ENCODE results near the gene VPS13D.

The VPS13D gene

GRCh38 chr1:12477936-12478611, 248.2 kb downstream of the VPS13D start:
- peak; percentile 93 for FAIRE-seq
- DNase-seq (ENCODE audit: insufficient read length, low spot score): peak; percentile 81

GRCh38 chr1:12478612-12478985, 248.8 kb downstream of the VPS13D start:
- FAIRE-seq (no peak), DNase-seq (ENCODE audit: insufficient read length, low spot score) (no peak)

GRCh38 chr1:12479311-12479710, 249.5 kb downstream of the VPS13D start:
- FAIRE-seq (no peak), DNase-seq (ENCODE audit: insufficient read length, low spot score) (no peak)

- no peak for FAIRE-seq
Observed at GRCh38 chr1:12480041-12480440, 250.2 kb downstream of the VPS13D start.

GRCh38 chr1:12480748-12481362, 251.0 kb downstream of the VPS13D start:
- peak; percentile 79 for DNase-seq (ENCODE audit: insufficient read length, low spot score)
- peak; percentile 89 for FAIRE-seq

More at GRCh38 chr1:12480041-12480440, 250.2 kb downstream of the VPS13D start:
- DNase-seq (ENCODE audit: insufficient read length, low spot score): no peak

- DNase-seq (ENCODE audit: insufficient read length, low spot score) (no peak), FAIRE-seq (no peak)
Observed at GRCh38 chr1:12481928-12482327, 252.1 kb downstream of the VPS13D start.

GRCh38 chr1:12482988-12483387, 253.2 kb downstream of the VPS13D start:
- no peak for DNase-seq (ENCODE audit: insufficient read length, low spot score)
- FAIRE-seq: no peak

GRCh38 chr1:12485231-12486058, 255.6 kb downstream of the VPS13D start:
- DNase-seq (ENCODE audit: insufficient read length, low spot score) (no peak), FAIRE-seq (no peak)

- FAIRE-seq: no peak
- no peak for DNase-seq (ENCODE audit: insufficient read length, low spot score)
Observed at GRCh38 chr1:12486059-12486341, 256.2 kb downstream of the VPS13D start.

- FAIRE-seq: no peak
- DNase-seq (ENCODE audit: insufficient read length, low spot score): no peak
Observed at GRCh38 chr1:12486401-12487005, 256.7 kb downstream of the VPS13D start.

GRCh38 chr1:12487520-12487919, 257.7 kb downstream of the VPS13D start:
- no peak for FAIRE-seq
- no peak for DNase-seq (ENCODE audit: insufficient read length, low spot score)

GRCh38 chr1:12488666-12489354, 259.0 kb downstream of the VPS13D start:
- no peak for FAIRE-seq
- DNase-seq (ENCODE audit: insufficient read length, low spot score): no peak

GRCh38 chr1:12490532-12491142, 260.8 kb downstream of the VPS13D start:
- no peak for FAIRE-seq
- DNase-seq (ENCODE audit: insufficient read length, low spot score): no peak

- DNase-seq (ENCODE audit: insufficient read length, low spot score): no peak
- FAIRE-seq: no peak
Observed at GRCh38 chr1:12491656-12492055, 261.8 kb downstream of the VPS13D start.

GRCh38 chr1:12495725-12496124, 265.9 kb downstream of the VPS13D start:
- FAIRE-seq: no peak

GRCh38 chr1:12496154-12496961, 266.5 kb downstream of the VPS13D start:
- FAIRE-seq (no peak), DNase-seq (ENCODE audit: insufficient read length, low spot score) (no peak)

More at GRCh38 chr1:12495725-12496124, 265.9 kb downstream of the VPS13D start:
- DNase-seq (ENCODE audit: insufficient read length, low spot score): no peak

- no peak for FAIRE-seq
- no peak for DNase-seq (ENCODE audit: insufficient read length, low spot score)
Observed at GRCh38 chr1:12499539-12500240, 269.9 kb downstream of the VPS13D start.

- FAIRE-seq: no peak
- DNase-seq (ENCODE audit: insufficient read length, low spot score): peak; percentile 34
Observed at GRCh38 chr1:12501661-12502060, 271.8 kb downstream of the VPS13D start.

Measured in HTR-8/SVneo (cell line).